HEK293 (cell line): ENCODE measurements around the gene THUMPD3.

Experiments
- KLF1 ChIP-seq: fragments of 450-650 bp; formaldehyde crosslinking; IDR thresholded peaks from 2 replicates; pipeline ENCODE4 v1.5.1; 2016; ENCODE audit warnings: missing biosample characterization, missing genetic modification characterization
- ZNF561 ChIP-seq: fragments of 450-650 bp; IDR thresholded peaks from 2 replicates; pipeline ENCODE4 v1.5.1; 2018; ENCODE audit warnings: missing biosample characterization, missing genetic modification characterization, borderline replicate concordance

DNA sequence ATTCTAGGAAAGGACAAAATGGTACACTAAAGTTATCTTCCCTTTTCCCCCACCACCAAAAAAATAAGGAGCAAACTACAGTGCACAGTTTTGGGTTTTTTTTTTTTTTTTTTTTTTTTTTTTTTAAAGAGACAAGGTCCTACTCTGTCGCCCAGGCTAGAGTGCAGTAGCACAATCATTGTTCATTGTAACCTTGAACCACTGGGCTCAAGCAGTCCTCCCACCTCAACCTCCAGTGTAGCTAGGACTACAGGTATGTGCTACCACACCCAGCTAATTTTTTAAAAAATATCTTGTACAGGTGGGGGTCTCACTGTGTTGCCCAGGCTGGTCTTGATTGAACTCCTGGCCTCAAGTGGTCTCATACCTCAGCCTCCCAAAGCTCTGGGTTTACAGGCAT lies 49.4 kb downstream of the THUMPD3 start:
- TF ChIP-seq KLF1: no peak
- no peak for TF ChIP-seq ZNF561 (tag by site-specific recombination)
